Measurements from ENCODE around the gene MS4A15. TPM values are rescaled to one million over a fixed set of nuclear protein-coding genes. Genes with fewer than 3 reads are reported as not detected.

Gene MS4A15
- total and polyA plus RNA-seq, 2 experiments from 2014 or later: not detected

GRCh38 chr11:60792521-60792920, 35.9 kb downstream of the MS4A15 start:
- no peaks in the 10 kb centered on the region for H3K4me1 ChIP-seq (ENCODE audit: low read depth)
- H3K27ac ChIP-seq: no peak overlapping the region
- no peaks in the 10 kb centered on the region for H3K36me3 ChIP-seq
- H3K9me3 ChIP-seq (ENCODE audit: low read depth): no peaks in the 10 kb centered on the region
- H3K27me3 ChIP-seq: no peaks in the 10 kb centered on the region
- no peak for TF ChIP-seq CTCF (IDR thresholded peaks at IDR 0.05; ENCODE audit: low read depth, low read length)
- DNase-seq (ENCODE audit: low read depth in 1 of 2, low spot score in 1 of 2): no peak
- no peak overlapping the region for H3K4me3 ChIP-seq

GRCh38 chr11:60795291-60795690, 38.6 kb downstream of the MS4A15 start:
- no peak for DNase-seq (ENCODE audit: low read depth in 1 of 2, low spot score in 1 of 2)
- no peaks in the 10 kb centered on the region for H3K27me3 ChIP-seq
- H3K36me3 ChIP-seq: no peaks in the 10 kb centered on the region
- TF ChIP-seq CTCF (IDR thresholded peaks at IDR 0.05; ENCODE audit: low read depth, low read length): no peak
- H3K9me3 ChIP-seq (ENCODE audit: low read depth): no peaks in the 10 kb centered on the region
- H3K4me3 ChIP-seq: no peak overlapping the region
- H3K4me1 ChIP-seq (ENCODE audit: low read depth): no peaks in the 10 kb centered on the region
- H3K27ac ChIP-seq: no peak overlapping the region

GRCh38 chr11:60797846-60798630, 41.4 kb downstream of the MS4A15 start:
- no peaks in the 10 kb centered on the region for H3K36me3 ChIP-seq
- no peak for DNase-seq (ENCODE audit: low read depth in 1 of 2, low spot score in 1 of 2)
- H3K27ac ChIP-seq: no peak overlapping the region
- H3K9me3 ChIP-seq (ENCODE audit: low read depth): no peaks in the 10 kb centered on the region
- H3K27me3 ChIP-seq: no peaks in the 10 kb centered on the region
- no peak overlapping the region for H3K4me3 ChIP-seq
- no peaks in the 10 kb centered on the region for H3K4me1 ChIP-seq (ENCODE audit: low read depth)
- TF ChIP-seq CTCF (IDR thresholded peaks at IDR 0.05; ENCODE audit: low read depth, low read length): no peak

- no peaks in the 10 kb centered on the region for H3K36me3 ChIP-seq
- no peaks in the 10 kb centered on the region for H3K4me1 ChIP-seq (ENCODE audit: low read depth)
- no peaks in the 10 kb centered on the region for H3K9me3 ChIP-seq (ENCODE audit: low read depth)
- H3K4me3 ChIP-seq: no peak overlapping the region
- no peak overlapping the region for H3K27ac ChIP-seq
- no peaks in the 10 kb centered on the region for H3K27me3 ChIP-seq
- TF ChIP-seq CTCF (IDR thresholded peaks at IDR 0.05; ENCODE audit: low read depth, low read length): no peak
- DNase-seq (ENCODE audit: low read depth in 1 of 2, low spot score in 1 of 2): no peak
Measured at GRCh38 chr11:60798631-60799030, 42.0 kb downstream of the MS4A15 start.

GRCh38 chr11:60801194-60801593, 44.5 kb downstream of the MS4A15 start:
- H3K27me3 ChIP-seq: no peaks in the 10 kb centered on the region
- no peak for DNase-seq (ENCODE audit: low read depth in 1 of 2, low spot score in 1 of 2)
- TF ChIP-seq CTCF (IDR thresholded peaks at IDR 0.05; ENCODE audit: low read depth, low read length): no peak

More at GRCh38 chr11:60801194-60801593, 44.5 kb downstream of the MS4A15 start:
- Histone ChIP-seq H3K4me3 (no peak overlapping the region), H3K4me1 (ENCODE audit: low read depth) (no peaks in the 10 kb centered on the region), H3K36me3 (no peaks in the 10 kb centered on the region), H3K27ac (no peak overlapping the region), H3K9me3 (ENCODE audit: low read depth) (no peaks in the 10 kb centered on the region)
